K562 (cell line): ENCODE data around the gene CARMIL3. TPM values are rescaled to one million over a fixed set of nuclear protein-coding genes. Genes with fewer than 3 reads are reported as not detected.
A peak's percentile ranks its signal among the peaks of the same experiment; 100 is the strongest.

Experiments used
- ARID1B ChIP-seq: fragments of 450-650 bp; IDR thresholded peaks from 2 replicates; pipeline ENCODE4 v1.6.1; 2016; ENCODE audit warnings: antibody characterized with exemption, mild to moderate bottlenecking, inconsistent platforms
- BACH1 ChIP-seq: fragments of 200-800 bp; sonication (Bioruptor generic); IDR thresholded peaks from 2 replicates; pipeline ENCODE4 v1.6.1; 2016; ENCODE audit warnings: missing genetic modification characterization, missing compliant biosample characterization
- EP400 ChIP-seq: fragments of 450-650 bp; IDR thresholded peaks from 2 replicates; pipeline ENCODE4 v1.6.1; 2017; ENCODE audit warnings: antibody characterized with exemption, mild to moderate bottlenecking, moderate library complexity
- FOXJ3 ChIP-seq: sonication (generic); formaldehyde crosslinking; IDR thresholded peaks from 2 replicates; pipeline ENCODE4 v1.4.0; 2020; ENCODE audit warnings: mild to moderate bottlenecking, missing genetic modification reagents
- JUND ChIP-seq, 2 experiments: IDR thresholded peaks; 2 replicates in 1 of 2; 3 replicates in 1 of 2; pipeline ENCODE4 v1.6.1; 2011; ENCODE audit warnings: borderline replicate concordance in 2 of 2, low read depth in 2 of 2, low read length in 2 of 2, improper control_type of control experiment in 1 of 2, missing biosample characterization in 1 of 2, missing genetic modification characterization in 1 of 2, missing genetic modification reagents in 1 of 2
- MBD1 ChIP-seq: fragments of 250-450 bp; sonication (Bioruptor Pico); IDR thresholded peaks from 2 replicates; pipeline ENCODE4 v1.8.0; 2022; ENCODE audit warnings: inconsistent platforms
- MIER1 ChIP-seq: fragments of 450-650 bp; IDR thresholded peaks from 2 replicates; pipeline ENCODE4 v1.6.1; 2016; ENCODE audit warnings: antibody characterized with exemption, mild to moderate bottlenecking, low read depth
- NFATC3 ChIP-seq: fragments of 450-650 bp; IDR thresholded peaks from 2 replicates; pipeline ENCODE4 v1.6.1; 2017; ENCODE audit warnings: mild to moderate bottlenecking
- NR4A1 ChIP-seq, 2 experiments: fragments of 250-450 bp in 1 of 2; fragments of 450-650 bp in 1 of 2; sonication (Bioruptor Pico) in 1 of 2; IDR thresholded peaks; 2 replicates each; pipeline versions ENCODE4 v1.4.0 to v1.6.1; 2016 to 2020; ENCODE audit warnings: mild to moderate bottlenecking in 2 of 2, missing compliant biosample characterization in 1 of 2, missing genetic modification characterization in 1 of 2, moderate library complexity in 1 of 2
- SMARCA4 ChIP-seq: fragments of 450-650 bp; IDR thresholded peaks from 2 replicates; pipeline ENCODE4 v1.6.1; 2016
- SMARCA5 ChIP-seq: fragments of 450-650 bp; IDR thresholded peaks from 2 replicates; pipeline ENCODE4 v1.6.1; 2016
- SPI1 ChIP-seq: IDR thresholded peaks from 2 replicates; pipeline ENCODE4 v1.6.1; 2011; ENCODE audit warnings: low read depth, low read length, control low read depth, borderline replicate concordance
- TAF7 ChIP-seq: fragments of 450-650 bp; IDR thresholded peaks from 2 replicates; pipeline ENCODE4 v1.6.1; 2016; ENCODE audit warnings: missing genetic modification characterization, missing compliant biosample characterization
- TAF9B ChIP-seq: fragments of 450-650 bp; IDR thresholded peaks from 2 replicates; pipeline ENCODE4 v1.6.1; 2018; ENCODE audit warnings: mild to moderate bottlenecking; ENCODE audit not compliant: partially characterized antibody
- ZFX ChIP-seq: sonication (generic); formaldehyde crosslinking; IDR thresholded peaks from 2 replicates; pipeline ENCODE4 v1.8.0; 2022; ENCODE audit warnings: mild to moderate bottlenecking, missing genetic modification reagents, moderate library complexity
- ZNF609 ChIP-seq: sonication (generic); formaldehyde crosslinking; IDR thresholded peaks from 2 replicates; pipeline ENCODE4 v1.8.1; 2023; ENCODE audit warnings: missing genetic modification reagents, mild to moderate bottlenecking, borderline replicate concordance
- ZNF717 ChIP-seq: fragments of 250-450 bp; sonication (Bioruptor Pico); IDR thresholded peaks from 2 replicates; pipeline ENCODE4 v1.5.0; 2021
- polyA plus RNA-seq, 8 experiments: library from polyadenylated mRNA; depleted of rRNA in 4 of 8; stranded (reverse) in 5 of 8; unstranded in 3 of 8; fragments of >200 nt; fragmentation: Nextera tagmentation in 2 of 8; fragmentation: Illumina TruSeq in 1 of 8; extraction: Ambion mirVana in 2 of 8; extraction: Trizol in 1 of 8; gene quantifications; 2 replicates each; pipeline versions ENCODE4 v1.2.1 to v1.2.3, GENCODE V29; 2011 to 2014; ENCODE audit warnings: inconsistent platforms in 1 of 8, missing spikeins in 1 of 8
- total RNA-seq, 7 experiments: library from RNA; depleted of rRNA in 6 of 7; stranded (reverse); fragments of >200 nt in 6 of 7; fragmentation: Illumina TruSeq in 2 of 7; extraction: Trizol in 2 of 7; gene quantifications; 2 replicates each; pipeline versions ENCODE4 v1.2.1 to v1.2.3, GENCODE V29; 2011 to 2021; ENCODE audit warnings: low replicate concordance in 1 of 7

Gene CARMIL3
- total and polyA plus RNA-seq, 9 of the 15 experiments (the other 6 are each of a cell fraction or from before 2014, with no cell fraction given): 0.01 to 0.11 (median 0.05) TPM; not detected in 5

- TF ChIP-seq ZNF609 (no peak), ZNF717 (CRISPR knock-in tag) (0 out of 2 replicates have a peak, but pooled peaks have one; percentile 50), EP400 (peak; percentile 91), ARID1B (no peak; the same call in 1 of the 2 replicates), SMARCA4 (peak; percentile 52; the same call in 1 of the 2 replicates), SPI1 (peak; percentile 90), JUND (IDR thresholded peaks at IDR 0.05; ENCODE audit: borderline replicate concordance, low read depth, low read length) (peak; percentile 17; the same call in 1 of the 2 replicates), JUND (tag; IDR thresholded peaks at IDR 0.05; ENCODE audit: borderline replicate concordance, low read depth, low read length) (peak; percentile 55; the same call in 1 of the 3 replicates), NR4A1 (CRISPR knock-in tag; IDR thresholded peaks at IDR 0.05) (no peak; the same call in 1 of the 2 replicates), NR4A1 (tag; IDR thresholded peaks at IDR 0.05) (no peak), MIER1 (no peak), MBD1 (CRISPR knock-in tag) (no peak), NFATC3 (no peak), SMARCA5 (peak; percentile 30; the same call in 1 of the 2 replicates), FOXJ3 (CRISPR knock-in tag) (no peak), ZFX (CRISPR knock-in tag) (peak; percentile 80), TAF9B (peak; percentile 69), BACH1 (tag) (no peak), TAF7 (peak; percentile 66; the same call in 1 of the 2 replicates)
These were observed 42.4 kb downstream of the CARMIL3 start, which contains the start of gene PCK2 (continued) for GRCh38 chr14:24093901-24094840.
